Hindlimb muscle (tissue), 1 donor: ENCODE data around the gene MYOZ2. TPM values are rescaled to one million over a fixed set of nuclear protein-coding genes. Genes with fewer than 3 reads are reported as not detected.

Source experiments
- DNase-seq: peaks from one replicate; pipeline ENCODE4 v3.0.0-alpha.2; 2013
- polyA plus RNA-seq: library from polyadenylated mRNA; unstranded; fragments of 120-200 nt; gene quantifications from one replicate; pipeline ENCODE4 v1.2.1, GENCODE V29; 2013; ENCODE audit not compliant: insufficient read length

MYOZ2 gene
- 293 TPM for polyA plus RNA-seq

GRCh38 chr4:119135721-119136121 is at the start of gene MYOZ2:
TSS of gene MYOZ2 (plus strand) at chr4:119135832. CDS start at chr4:119136526, 694 bp downstream.
- no peak for DNase-seq

- no peak for DNase-seq
Measured at GRCh38 chr4:119087121-119087520, 48.5 kb upstream of the MYOZ2 start.

GRCh38 chr4:119087656-119088055 is 48.0 kb upstream of the MYOZ2 start:
- DNase-seq = no peak

- DNase-seq = no peak
Measured at GRCh38 chr4:119093042-119093827, 42.4 kb upstream of the MYOZ2 start.

GRCh38 chr4:119097282-119097900 is 38.2 kb upstream of the MYOZ2 start:
- DNase-seq = no peak

- no peak for DNase-seq
Measured at GRCh38 chr4:119098306-119098705, 37.3 kb upstream of the MYOZ2 start.

- no peak for DNase-seq
Measured at GRCh38 chr4:119099227-119099810, 36.3 kb upstream of the MYOZ2 start.

GRCh38 chr4:119100655-119101054 is 35.0 kb upstream of the MYOZ2 start:
- DNase-seq = no peak

- no peak for DNase-seq
Measured at GRCh38 chr4:119103263-119103662, 32.4 kb upstream of the MYOZ2 start.

GRCh38 chr4:119104644-119105273 is 30.9 kb upstream of the MYOZ2 start:
- DNase-seq = no peak

- DNase-seq = no peak
Measured at GRCh38 chr4:119105605-119106004, 30.0 kb upstream of the MYOZ2 start.

- DNase-seq = no peak
Measured at GRCh38 chr4:119106036-119107000, 29.3 kb upstream of the MYOZ2 start.

- no peak for DNase-seq
Measured at GRCh38 chr4:119110121-119110520, 25.5 kb upstream of the MYOZ2 start.

- DNase-seq = no peak
Measured at GRCh38 chr4:119111296-119111695, 24.3 kb upstream of the MYOZ2 start.

GRCh38 chr4:119113033-119113655 is 22.5 kb upstream of the MYOZ2 start:
- DNase-seq = no peak

- DNase-seq = no peak
Measured at GRCh38 chr4:119116021-119116420, 19.6 kb upstream of the MYOZ2 start.

- DNase-seq = no peak
Measured at GRCh38 chr4:119116925-119117900, 18.4 kb upstream of the MYOZ2 start.

GRCh38 chr4:119118397-119118796 is 17.2 kb upstream of the MYOZ2 start:
- DNase-seq = no peak

- no peak for DNase-seq
Measured at GRCh38 chr4:119124352-119124751, 11.3 kb upstream of the MYOZ2 start.

GRCh38 chr4:119125931-119126330 is 9.7 kb upstream of the MYOZ2 start:
- DNase-seq = no peak
